GM20431 (cell line): Measurements from ENCODE around the gene TMEM61.
"Not testable (repeated sequence)": the region's sequence is repeated elsewhere in the genome, so short reads cannot be mapped to it uniquely, and the experiment has no call there.

Experiments
- in situ Hi-C: fragments of 300-500 bp; cut with MseI, MboI; formaldehyde crosslinking; loops from one replicate; pipeline ENCODE4 v1.15.0; 2020; ENCODE audit warnings: low sequenced_read_pairs; ENCODE audit not compliant: unreplicated experiment

TMEM61 gene

GRCh38 chr1:54980528-54981241 is at the start of gene TMEM61:
TMEM61 (plus strand) TSS chr1:54980628; CDS start chr1:54981066, 438 bp downstream.
- in situ Hi-C loops = no loop called here

DNA sequence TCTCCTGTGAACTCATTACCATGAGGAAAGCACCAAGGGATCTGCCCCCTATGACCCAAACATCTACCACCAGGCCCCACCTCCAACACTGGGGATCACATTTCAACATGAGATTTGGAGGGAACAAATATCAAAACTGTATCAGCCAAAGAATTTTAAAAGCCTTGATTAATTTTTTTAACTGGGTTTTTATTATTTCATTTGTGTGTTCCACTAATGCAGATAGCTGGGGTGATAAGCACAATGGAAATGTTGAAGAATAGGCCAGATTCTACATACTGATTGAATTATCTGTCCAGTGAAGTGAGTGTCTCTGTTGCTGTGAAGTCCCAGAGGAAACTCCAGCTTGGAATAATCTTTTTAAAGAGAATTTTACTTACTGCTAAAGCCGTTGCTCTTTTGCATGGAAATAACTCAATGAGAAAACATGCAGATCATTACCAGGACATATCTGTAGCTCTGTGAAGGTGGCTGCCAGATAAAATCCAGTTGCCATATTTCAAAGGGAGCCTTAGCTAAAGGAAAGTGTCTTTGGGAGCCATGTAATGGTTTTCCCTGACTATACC is 49.1 kb upstream of the TMEM61 start:
- in situ Hi-C loops = no loop called here

DNA sequence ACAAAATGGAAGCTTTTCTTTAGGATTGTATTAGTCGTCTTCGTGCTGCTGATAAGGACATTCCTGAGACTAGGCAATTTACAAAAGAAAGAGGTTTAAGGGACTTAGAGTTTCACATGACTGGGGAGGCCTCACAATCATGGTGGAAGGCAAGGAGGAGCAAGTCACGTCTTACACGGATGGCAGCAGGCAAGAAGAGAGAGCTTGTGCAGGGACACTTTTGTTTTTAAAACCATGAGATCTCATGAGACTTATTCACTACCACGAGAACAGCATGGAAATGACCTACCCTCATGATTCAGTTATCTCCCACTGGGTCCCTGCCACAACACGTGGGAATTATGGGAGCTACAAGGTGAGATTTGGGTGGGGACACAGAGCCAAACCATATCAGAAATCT is 46.3 kb upstream of the TMEM61 start:
- in situ Hi-C loops = not testable (repeated sequence)

DNA sequence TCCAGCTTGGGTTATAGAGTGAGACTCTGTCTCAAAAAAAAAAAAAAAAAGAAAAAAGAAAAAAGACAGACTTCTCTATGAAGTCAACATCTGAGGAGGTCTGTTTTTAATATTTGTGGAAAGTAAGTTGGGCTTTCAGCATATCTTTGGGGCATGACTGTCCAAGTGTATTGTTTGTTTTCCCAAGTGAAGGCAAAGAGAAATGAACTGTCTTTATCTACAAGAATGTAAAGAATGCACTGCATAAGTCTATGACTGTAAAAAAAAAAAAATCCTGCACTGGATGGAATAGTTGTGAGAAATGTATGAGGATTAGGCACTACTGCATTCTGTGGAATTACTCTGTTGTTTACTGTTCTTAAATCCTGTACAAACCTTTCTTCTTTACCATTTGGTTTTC is 45.6 kb upstream of the TMEM61 start:
- in situ Hi-C loops = no loop called here

DNA sequence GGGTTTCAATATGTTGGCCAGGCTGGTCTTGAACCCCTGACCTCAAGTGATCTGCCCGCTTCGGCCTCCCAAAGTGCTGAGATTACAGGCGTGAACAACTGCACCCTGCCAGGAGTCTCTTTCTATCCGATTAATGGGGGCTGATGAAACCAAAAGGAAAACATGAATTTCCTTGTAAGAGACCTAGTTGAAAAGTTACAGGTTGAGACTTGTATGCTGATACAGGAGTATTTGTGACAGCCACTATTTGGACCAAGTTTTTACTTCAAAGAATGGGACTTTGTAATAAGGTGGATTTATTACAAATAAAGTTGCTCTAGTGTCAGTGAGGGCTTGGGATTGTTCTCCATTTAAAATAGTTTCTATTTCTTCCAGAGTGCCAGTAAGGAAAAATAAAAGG is 43.6 kb upstream of the TMEM61 start:
- in situ Hi-C loops = no loop called here

DNA sequence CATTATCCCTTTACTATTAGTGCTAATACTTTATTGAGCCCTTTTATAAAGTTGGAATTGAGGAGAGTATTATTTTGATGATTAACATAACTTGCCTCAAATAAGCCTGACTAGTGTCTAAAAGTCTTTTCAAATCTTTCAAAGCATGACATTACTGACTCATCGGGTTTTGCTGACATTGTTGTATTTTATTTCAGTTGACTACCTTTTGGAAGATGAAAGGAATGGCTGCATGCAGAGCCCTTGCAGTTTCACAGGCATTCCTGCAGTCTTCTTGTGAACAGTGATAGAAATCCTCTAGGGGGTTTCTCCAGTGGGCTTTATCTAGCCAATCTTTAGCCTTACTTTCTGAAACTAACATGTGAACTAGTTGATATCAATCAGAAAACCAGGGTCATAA is 43.0 kb upstream of the TMEM61 start:
- in situ Hi-C loops = no loop called here

DNA sequence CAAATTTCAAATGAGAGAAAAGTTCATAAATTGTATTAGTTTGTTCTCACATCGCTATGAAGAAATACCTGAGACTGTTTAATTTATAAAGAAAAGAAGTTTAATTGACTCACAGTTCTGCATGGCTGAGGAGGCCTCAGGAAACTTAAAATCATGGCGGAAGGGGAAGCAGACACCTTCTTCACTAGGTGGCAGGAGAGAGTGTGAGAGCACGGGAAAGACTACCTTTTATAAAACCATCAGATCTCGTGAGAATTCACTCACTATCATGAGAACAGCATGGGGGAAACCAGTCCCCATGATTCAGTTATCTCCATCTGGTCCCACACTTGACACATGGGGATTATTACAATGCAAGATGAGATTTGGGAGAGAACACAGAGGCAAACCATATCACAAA is 41.5 kb upstream of the TMEM61 start:
- in situ Hi-C loops = not testable (repeated sequence)

GRCh38 chr1:54940042-54940441 is 40.4 kb upstream of the TMEM61 start:
- in situ Hi-C loops = no loop called here

DNA sequence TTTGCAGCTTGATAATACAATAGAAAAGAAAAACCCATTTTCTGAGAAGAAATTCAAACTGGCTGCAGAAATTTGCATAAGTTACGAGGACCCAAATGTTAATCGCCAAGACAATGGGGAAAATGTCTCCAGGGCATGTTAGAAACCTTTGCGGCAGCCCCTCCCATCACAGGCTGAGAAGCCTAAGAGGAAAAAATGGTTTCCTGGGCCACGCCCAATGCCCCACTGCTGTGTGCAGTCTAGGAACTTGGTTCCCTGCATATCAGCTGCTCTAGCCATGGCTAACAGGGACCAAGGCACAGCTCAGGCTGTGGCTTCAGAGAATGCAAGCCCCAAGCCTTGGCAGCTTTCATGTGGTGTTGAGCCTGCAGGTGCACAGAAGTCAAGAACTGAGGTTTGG is 37.5 kb upstream of the TMEM61 start:
- in situ Hi-C loops = no loop called here

- in situ Hi-C loops = no loop called here
Observed at GRCh38 chr1:54944610-54945392, 35.6 kb upstream of the TMEM61 start.

GRCh38 chr1:54945393-54945936 is 35.0 kb upstream of the TMEM61 start:
- in situ Hi-C loops = no loop called here

DNA sequence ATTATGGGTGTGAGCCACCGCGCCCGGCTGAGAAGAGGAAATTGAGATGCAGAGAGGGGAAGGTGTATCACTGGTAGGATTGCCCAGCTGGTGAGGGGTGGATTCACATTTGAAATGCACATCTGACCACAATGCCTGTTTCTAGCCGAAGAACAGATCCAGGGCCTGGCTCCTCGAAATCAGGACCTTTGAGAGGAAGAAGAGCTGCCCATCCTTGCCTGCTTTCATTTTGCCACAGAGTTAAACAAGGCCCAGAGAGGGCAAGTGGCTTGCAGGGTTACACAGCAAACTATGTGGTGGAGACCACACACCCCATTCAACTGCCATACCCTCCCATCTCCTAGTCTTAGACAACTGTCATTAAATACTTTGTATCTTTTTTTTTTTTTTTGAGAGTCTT is 32.9 kb upstream of the TMEM61 start:
- in situ Hi-C loops = no loop called here

- in situ Hi-C loops = no loop called here
Observed at GRCh38 chr1:54949053-54949452, 31.4 kb upstream of the TMEM61 start.

GRCh38 chr1:54950006-54950368 is 30.4 kb upstream of the TMEM61 start:
- in situ Hi-C loops = loop anchor here (5.0 kb wide), 1 partner anchor 47 kb away; the partner anchor contains the start of gene BSND

- in situ Hi-C loops = loop anchor here (5.0 kb wide), 1 partner anchor 47 kb away; the partner anchor contains the start of gene BSND
Observed at GRCh38 chr1:54950369-54951163, 29.9 kb upstream of the TMEM61 start.

DNA sequence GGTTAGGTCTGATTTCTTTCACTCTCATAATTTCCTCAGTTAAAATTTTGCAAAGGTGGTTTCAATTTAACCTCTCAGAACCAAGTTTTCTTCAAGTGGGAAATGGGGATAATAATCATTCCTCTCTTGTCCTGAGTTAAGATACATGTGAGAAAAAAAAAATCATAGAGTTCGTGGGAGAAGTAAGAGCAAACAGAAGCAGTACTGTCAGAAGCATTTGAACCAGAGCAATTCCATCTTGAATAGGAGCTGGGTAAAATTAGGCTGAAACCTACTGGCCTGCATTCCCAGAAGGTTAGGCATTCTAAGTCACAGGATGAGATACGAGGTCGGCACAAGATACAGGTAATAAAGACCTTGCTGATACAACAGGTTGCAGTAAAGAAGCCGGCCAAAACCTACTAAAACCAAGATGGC is 28.6 kb upstream of the TMEM61 start:
- in situ Hi-C loops = loop anchor here (5.0 kb wide), 1 partner anchor 45 kb away; the partner anchor contains the start of gene BSND

DNA sequence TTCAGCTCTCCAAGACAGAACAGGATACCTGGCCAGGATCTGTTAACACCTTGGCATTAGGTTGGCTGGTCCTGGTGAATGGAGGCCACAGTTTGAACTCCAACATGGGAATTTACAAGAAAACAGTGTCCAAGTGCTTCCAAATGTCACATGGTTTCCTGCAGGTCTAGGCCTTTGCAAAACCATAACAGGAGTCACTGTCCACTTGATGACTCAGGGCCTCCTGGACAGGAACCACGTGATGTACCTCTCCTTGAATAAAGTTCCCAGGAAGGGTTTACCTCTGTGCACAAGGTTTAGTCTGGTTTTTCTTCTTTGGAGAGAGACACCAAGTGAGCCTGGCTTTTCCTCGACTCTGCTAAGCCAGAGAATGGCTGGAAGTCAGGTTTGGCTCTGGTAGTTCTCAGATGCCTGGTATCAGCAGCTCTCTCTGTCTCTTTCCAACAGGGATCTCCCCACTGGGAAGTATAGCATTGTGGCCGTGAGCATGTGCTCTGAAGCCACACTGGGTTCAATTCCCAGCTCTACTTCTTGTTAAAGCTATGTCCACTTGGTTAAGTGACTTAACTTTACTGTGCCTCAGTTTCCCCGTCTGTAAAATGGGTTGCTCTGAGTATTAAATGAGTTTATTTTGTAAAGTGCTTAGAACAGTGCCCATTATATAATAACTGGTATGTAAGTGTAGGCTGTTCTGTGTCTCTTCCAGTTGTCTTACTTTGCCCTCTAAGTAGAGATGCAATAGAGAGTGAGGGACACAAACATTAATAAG is 27.3 kb upstream of the TMEM61 start:
- in situ Hi-C loops = loop anchor here (5.0 kb wide), 1 partner anchor 44 kb away; the partner anchor contains the start of gene BSND

DNA sequence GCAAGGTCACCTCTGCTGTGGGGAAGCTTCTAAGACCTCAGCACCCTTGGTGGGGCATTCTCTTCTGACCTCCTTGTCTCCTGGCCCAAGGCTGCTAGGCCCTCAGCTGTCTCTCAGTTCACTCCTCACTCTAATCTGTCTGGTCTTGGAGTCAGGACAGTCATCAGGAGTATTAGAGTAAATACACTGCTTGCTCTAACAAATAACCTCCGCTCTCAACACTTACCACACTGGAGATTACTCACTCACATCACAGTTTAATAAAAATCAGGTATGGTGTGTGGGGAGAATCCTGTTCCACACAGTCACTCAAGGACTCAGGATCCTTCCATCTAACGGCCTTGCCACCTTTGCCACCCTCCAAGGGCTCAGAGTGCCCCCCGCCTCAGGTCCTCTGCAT is 26.6 kb upstream of the TMEM61 start:
- in situ Hi-C loops = loop anchor here (5.0 kb wide), 1 partner anchor 43 kb away; the partner anchor contains the start of gene BSND

GRCh38 chr1:54955359-54955758 is 25.1 kb upstream of the TMEM61 start:
- in situ Hi-C loops = no loop called here
